Neural crest cell (in vitro differentiated cells): ENCODE data around the gene GJB3. TPM values are rescaled to one million over a fixed set of nuclear protein-coding genes. Genes with fewer than 3 reads are reported as not detected.
"Not testable (repeated sequence)": the region's sequence is repeated elsewhere in the genome, so short reads cannot be mapped to it uniquely, and the experiment has no call there.

ENCODE experiments used
- DNase-seq: peaks from one replicate; pipeline ENCODE4 v3.0.0; 2021; ENCODE audit warnings: low read depth, mixed read lengths, low spot score
- H3K27ac Mint-ChIP-seq: one replicate; pipeline ENCODE4 v1.8.0; 2021; ENCODE audit warnings: mild to moderate bottlenecking, mixed read lengths; ENCODE audit not compliant: unreplicated experiment
- H3K27me3 Mint-ChIP-seq: 2 replicates; pipeline ENCODE4 v1.8.0; 2021; ENCODE audit warnings: low read depth, mild to moderate bottlenecking, mixed read lengths
- H3K36me3 Mint-ChIP-seq: 2 replicates; pipeline ENCODE4 v1.8.0; 2021; ENCODE audit warnings: low read depth, mild to moderate bottlenecking, mixed read lengths
- H3K4me1 Mint-ChIP-seq: 2 replicates; pipeline ENCODE4 v1.8.0; 2021; ENCODE audit warnings: mixed read lengths
- H3K4me3 Mint-ChIP-seq: one replicate; pipeline ENCODE4 v1.8.0; 2021; ENCODE audit warnings: mild to moderate bottlenecking, mixed read lengths
- H3K9me3 Mint-ChIP-seq: 2 replicates; pipeline ENCODE4 v1.8.0; 2021; ENCODE audit warnings: mixed read lengths
- CTCF ChIP-seq: fragments of 200-600 bp; sonication (generic); conservative IDR thresholded peaks from 2 replicates; pipeline ENCODE4 v1.5.0; 2021; ENCODE audit warnings: antibody characterized with exemption, mild to moderate bottlenecking
- total RNA-seq: library from RNA; stranded (reverse); gene quantifications from 2 replicates; pipeline ENCODE4 v1.2.1, GENCODE V29; 2021

The GJB3 gene
- total RNA-seq, 1 donor from 2014 or later = not detected

GRCh38 chr1:34770891-34771504, 10.0 kb upstream of the GJB3 start:
- no peak for TF ChIP-seq CTCF

GRCh38 chr1:34771573-34772371, 9.2 kb upstream of the GJB3 start:
- H3K9me3 Mint-ChIP-seq = no peaks in the 10 kb centered on the region
- no peaks in the 10 kb centered on the region for H3K4me1 Mint-ChIP-seq
- H3K27ac Mint-ChIP-seq = no peak overlapping the region
- no peak for DNase-seq
- peaks cover 9% of the 10 kb centered on the region for H3K27me3 Mint-ChIP-seq
- no peaks in the 10 kb centered on the region for H3K36me3 Mint-ChIP-seq
- TF ChIP-seq CTCF = no peak
- H3K4me3 Mint-ChIP-seq = no peak overlapping the region

More at GRCh38 chr1:34770891-34771504, 10.0 kb upstream of the GJB3 start:
- H3K4me1 Mint-ChIP-seq = no peaks in the 10 kb centered on the region
- H3K4me3 Mint-ChIP-seq = no peak overlapping the region
- peaks cover 9% of the 10 kb centered on the region for H3K27me3 Mint-ChIP-seq
- H3K9me3 Mint-ChIP-seq = no peaks in the 10 kb centered on the region
- H3K27ac Mint-ChIP-seq = no peak overlapping the region
- H3K36me3 Mint-ChIP-seq = no peaks in the 10 kb centered on the region
- no peak for DNase-seq

- H3K27me3 Mint-ChIP-seq = peaks cover 17% of the 10 kb centered on the region
- H3K9me3 Mint-ChIP-seq, DNase-seq, H3K27ac Mint-ChIP-seq, H3K4me1 Mint-ChIP-seq, H3K4me3 Mint-ChIP-seq, H3K36me3 Mint-ChIP-seq: not testable (repeated sequence)
Measured at GRCh38 chr1:34773114-34773513, 7.9 kb upstream of the GJB3 start.

GRCh38 chr1:34774957-34775356, 6.1 kb upstream of the GJB3 start:
- Mint-ChIP-seq H3K4me3 (no peak overlapping the region), H3K4me1 (no peaks in the 10 kb centered on the region), H3K27ac (no peak overlapping the region), H3K27me3 (peaks cover 31% of the 10 kb centered on the region), H3K36me3 (no peaks in the 10 kb centered on the region), H3K9me3 (no peaks in the 10 kb centered on the region)
- TF ChIP-seq CTCF = no peak
- DNase-seq = no peak

GRCh38 chr1:34776911-34777310, 4.1 kb upstream of the GJB3 start:
- H3K9me3 Mint-ChIP-seq = no peaks in the 10 kb centered on the region
- peaks cover 47% of the 10 kb centered on the region for H3K27me3 Mint-ChIP-seq
- no peak overlapping the region for H3K4me3 Mint-ChIP-seq
- TF ChIP-seq CTCF = no peak
- H3K27ac Mint-ChIP-seq = no peak overlapping the region
- no peaks in the 10 kb centered on the region for H3K36me3 Mint-ChIP-seq
- DNase-seq = no peak
- peaks cover 4% of the 10 kb centered on the region for H3K4me1 Mint-ChIP-seq
